ENCODE measurements around the gene JAKMIP2.
"Not testable (repeated sequence)": the region's sequence is repeated elsewhere in the genome, so short reads cannot be mapped to it uniquely, and the experiment has no call there.

JAKMIP2 gene

GRCh38 chr5:147782110-147783028 lies at the start of gene JAKMIP2:
Gene JAKMIP2, minus strand, starts transcription at chr5:147782728. Its CDS starts 110,922 bp downstream, at chr5:147671806.
- DNase-seq (ENCODE audit: low read depth in 4 of 4, low spot score in 1 of 4): peak; percentile 53 to 68 (median 61)

- DNase-seq (ENCODE audit: low read depth in 4 of 4, low spot score in 1 of 4): no peak
These were observed 48.9 kb upstream of the JAKMIP2 start, which contains the start of gene SPINK1 for GRCh38 chr5:147831465-147831864. Gene SPINK1, minus strand, starts transcription at chr5:147831671. Its CDS starts 94 bp downstream, at chr5:147831577.

DNA sequence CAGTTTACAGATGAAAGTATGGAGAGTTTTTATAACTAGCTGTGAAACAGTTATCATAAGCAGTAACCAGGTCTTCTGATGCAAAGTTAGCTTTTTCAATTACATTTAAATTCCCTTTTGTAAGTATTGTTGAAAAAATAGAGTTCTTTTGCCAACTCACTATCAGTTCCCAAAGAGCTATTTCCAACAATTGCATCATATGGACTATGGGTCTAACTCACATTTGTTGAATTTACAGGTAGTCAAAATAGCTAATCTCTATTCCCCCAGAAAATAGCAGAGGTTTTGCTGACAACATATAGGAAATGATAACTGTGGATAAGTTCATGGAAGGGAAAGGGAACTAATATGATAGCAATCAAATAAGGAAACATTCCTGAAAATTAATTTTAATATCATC lies 47.5 kb upstream of the JAKMIP2 start:
- no peak for DNase-seq (ENCODE audit: low read depth in 4 of 4, low spot score in 1 of 4)

DNA sequence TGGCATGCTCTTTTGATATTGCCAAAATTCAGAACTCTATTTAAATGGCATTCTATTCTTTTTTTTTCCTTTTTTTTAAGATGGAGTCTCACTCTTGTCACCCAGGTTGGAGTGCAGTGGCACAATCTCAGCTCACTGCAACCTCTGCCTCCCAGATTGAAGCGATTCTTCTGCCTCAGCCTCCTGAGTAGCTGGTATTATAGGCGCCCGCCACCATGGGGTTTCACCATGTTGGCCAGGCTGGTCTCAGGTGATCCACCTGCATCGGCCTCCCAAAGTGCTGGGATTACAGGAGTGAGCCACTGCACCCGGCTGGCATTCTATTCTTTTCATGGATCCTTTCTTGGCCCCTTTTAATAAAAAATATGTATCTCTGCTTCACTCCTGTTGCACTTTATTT lies 44.5 kb upstream of the JAKMIP2 start:
- not testable (repeated sequence) for DNase-seq (ENCODE audit: low read depth in 4 of 4, low spot score in 1 of 4)

GRCh38 chr5:147826361-147826760 lies 43.8 kb upstream of the JAKMIP2 start:
- DNase-seq (ENCODE audit: low read depth in 4 of 4, low spot score in 1 of 4): no peak

DNA sequence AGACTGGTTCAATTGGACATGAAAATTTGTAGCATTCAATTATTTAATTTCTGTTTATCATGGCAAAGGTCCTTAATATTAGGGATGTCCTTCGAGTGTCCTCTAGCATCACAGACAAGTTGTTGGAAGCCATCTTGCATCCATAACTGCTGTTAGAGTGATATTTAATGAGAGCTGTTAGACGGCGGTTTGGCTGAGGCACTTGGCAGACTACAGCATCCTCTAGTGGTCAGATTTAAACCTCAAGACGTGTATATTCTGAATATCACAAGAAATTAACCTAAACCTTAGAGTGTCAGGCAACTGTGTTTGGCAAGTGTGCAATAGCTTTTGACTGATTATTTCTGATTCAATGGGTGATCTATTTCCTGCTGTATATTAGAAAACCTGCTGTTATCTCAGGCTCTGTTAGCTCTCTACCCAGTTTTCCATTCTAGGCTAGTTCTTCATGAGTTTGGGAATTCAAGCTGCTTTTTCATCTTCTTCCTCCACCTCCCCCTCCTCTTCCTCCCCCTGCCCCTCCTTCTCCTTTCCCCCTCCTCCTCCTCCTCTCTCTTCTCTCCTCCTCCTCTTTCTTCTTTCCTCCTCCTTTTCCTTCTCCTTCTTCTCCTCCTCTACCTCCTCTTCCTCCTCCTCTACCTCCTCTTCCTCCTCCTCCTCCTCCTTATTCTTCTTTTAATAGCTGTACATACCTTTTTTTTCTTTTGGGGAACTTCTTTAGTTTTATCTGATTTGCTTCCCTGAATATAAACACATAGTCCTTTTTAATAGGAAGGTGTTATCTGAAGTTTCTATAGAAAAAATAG lies 40.4 kb upstream of the JAKMIP2 start:
- no peak for DNase-seq (ENCODE audit: low read depth in 4 of 4, low spot score in 1 of 4)

DNA sequence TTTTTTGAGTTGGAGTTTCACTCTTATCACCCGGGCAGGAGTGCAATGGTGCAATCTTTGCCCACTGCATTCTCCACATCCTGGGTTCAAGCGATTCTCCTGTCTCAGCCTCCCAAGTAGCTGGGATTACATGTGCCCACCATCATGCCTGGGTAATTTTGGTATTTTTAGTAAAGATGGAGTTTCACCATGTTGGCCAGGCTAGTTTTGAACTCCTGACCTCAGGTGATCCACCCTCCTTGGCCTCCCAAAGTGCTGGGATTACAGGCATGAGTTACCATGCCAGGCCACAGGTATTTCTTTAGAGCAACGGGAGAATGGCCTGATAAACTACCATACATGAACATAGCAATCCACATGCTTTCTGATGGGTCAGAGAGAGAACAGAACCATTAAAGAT lies 39.7 kb upstream of the JAKMIP2 start:
- not testable (repeated sequence) for DNase-seq (ENCODE audit: low read depth in 4 of 4, low spot score in 1 of 4)

DNA sequence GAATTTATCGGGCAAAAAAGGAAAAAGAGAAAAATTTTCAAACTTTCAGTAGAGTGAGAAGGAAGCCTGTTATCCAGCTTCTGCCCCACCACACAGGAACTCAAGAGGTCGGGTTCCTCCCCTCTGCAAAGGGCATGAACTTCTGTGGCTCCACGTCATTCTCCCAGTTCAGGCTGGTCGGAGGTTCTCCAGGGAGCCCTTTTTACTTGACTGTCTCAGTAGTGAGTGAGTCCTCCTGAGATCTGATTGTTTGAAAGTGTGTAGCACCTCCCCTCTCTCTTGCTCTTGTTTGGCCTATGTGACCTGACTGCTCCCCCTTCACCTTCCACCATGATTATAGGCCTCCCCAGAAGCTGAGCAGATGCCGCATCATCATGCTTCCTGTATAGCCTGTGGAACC lies 39.2 kb upstream of the JAKMIP2 start:
- no peak for DNase-seq (ENCODE audit: low read depth in 4 of 4, low spot score in 1 of 4)

DNA sequence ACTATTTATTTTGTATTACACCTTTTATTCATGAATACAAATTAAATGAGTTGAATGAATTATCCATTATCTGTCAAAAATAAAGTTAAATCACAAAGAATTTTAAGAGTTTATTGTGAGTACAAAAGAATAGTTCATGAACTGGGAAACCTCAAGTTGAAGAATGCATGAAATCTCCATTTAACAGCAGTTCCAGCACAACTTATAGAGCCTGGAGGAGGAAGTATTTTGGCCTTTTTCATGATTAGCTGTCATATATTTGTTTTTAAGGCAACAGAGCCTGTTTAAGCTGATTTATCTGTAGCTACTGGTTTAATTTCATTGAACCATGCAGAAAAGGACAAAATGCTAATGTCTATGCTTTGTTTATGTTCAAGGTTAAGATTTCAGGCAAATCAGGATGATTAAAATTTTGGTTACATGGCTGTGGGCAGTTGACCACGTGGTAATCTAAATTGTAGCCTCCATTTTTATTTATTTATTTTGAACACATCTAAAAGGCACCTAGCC lies 36.8 kb upstream of the JAKMIP2 start:
- DNase-seq (ENCODE audit: low read depth in 4 of 4, low spot score in 1 of 4): no peak

DNA sequence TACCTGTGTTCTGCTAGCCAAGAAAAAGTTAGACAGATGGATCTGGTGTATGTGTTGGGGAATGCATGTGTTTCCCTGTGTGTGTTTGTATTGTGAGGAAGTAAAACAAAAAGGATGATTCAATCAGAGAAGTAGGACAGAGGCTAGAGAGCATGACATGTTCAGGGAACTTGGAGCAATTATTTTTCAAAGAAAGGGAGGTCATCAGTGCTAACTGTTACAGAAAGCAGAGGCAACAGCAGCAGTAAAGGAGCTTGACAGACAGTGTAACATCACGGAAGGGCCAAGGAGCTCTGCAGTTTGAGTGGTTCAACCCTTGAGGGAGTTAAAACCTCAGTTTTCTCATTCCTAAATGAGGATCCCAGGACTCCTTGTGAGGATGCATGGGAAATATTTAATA lies 35.8 kb upstream of the JAKMIP2 start:
- no peak for DNase-seq (ENCODE audit: low read depth in 4 of 4, low spot score in 1 of 4)

DNA sequence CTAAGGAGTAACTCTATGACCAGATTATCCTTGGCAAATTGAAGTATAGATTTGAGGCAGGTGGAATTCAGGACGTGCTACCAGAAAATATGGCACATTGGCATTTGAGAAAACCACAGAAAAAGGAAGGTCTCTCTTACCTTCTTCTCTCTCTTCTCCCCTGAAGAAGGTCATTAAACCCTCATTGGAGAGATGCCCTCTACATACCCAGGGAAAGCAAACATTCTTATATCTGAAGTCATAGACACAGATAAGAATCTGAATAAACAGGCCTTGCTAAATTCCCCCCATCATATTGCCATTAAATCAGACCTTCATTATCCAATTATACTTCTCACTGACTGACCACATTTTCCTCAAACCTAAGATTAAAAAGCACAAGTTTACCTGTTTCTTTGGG lies 31.2 kb upstream of the JAKMIP2 start:
- no peak for DNase-seq (ENCODE audit: low read depth in 4 of 4, low spot score in 1 of 4)

GRCh38 chr5:147809830-147810666 lies 27.5 kb upstream of the JAKMIP2 start:
- no peak for DNase-seq (ENCODE audit: low read depth in 4 of 4, low spot score in 1 of 4)

DNA sequence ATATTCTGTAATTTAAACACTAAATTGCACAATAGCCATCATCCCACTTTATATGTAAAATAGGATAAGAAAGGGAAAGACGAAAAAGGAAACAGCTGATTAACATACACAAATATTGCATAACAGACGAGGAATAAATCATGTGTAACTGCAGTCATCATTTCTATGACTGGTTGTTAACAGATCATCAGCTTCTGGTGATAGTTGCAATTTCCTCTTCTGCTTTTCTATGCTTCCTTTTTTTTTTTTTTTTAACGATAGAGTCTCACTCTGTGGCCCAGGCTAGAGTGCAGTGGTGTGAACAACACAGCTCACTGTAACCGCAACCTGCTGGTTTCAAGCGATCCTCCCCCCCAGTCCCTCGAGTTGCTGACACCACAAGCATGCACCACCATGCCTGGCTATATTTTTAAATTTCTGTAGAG lies 22.5 kb upstream of the JAKMIP2 start:
- DNase-seq (ENCODE audit: low read depth in 4 of 4, low spot score in 1 of 4): no peak

GRCh38 chr5:147804334-147804733 lies 21.8 kb upstream of the JAKMIP2 start:
- DNase-seq (ENCODE audit: low read depth in 4 of 4, low spot score in 1 of 4): no peak

DNA sequence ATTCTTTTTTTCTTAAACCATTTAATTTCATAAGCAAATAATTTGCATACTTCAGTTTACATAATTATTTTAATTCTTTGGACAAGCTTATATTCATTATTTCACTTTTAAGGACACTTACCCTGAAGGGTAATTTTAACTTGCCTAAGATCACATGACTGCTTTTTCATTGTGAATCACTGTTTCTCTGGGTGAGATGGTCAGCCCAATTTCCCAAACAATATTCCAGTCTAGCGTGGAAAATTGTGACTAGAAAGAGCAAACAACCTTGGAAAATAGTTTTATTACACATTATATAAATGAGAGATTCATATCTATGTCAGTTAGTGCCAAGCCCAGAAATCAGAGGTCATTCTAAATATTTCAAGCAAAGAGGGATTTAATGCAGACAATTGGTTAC lies 21.4 kb upstream of the JAKMIP2 start:
- DNase-seq (ENCODE audit: low read depth in 4 of 4, low spot score in 1 of 4): no peak

DNA sequence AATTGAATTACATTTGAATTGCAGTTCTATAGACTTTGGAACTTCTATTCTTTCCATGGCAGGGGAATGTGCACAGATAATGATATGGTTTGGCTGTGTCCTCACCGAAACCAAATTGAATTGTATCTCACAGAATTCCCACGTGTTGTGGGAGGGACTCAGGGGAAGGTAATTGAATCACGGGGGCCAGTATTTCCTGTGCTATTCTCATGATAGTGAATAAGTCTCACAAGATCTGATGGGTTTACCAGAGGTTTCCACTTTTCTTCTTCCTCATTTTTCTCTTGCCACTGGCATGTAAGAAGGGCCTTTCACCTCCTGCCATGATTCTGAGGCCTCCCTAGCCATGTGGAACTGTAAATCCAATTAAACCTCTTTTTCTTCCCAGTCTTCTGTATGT lies 20.6 kb upstream of the JAKMIP2 start:
- DNase-seq (ENCODE audit: low read depth in 4 of 4, low spot score in 1 of 4): not testable (repeated sequence)

- DNase-seq (ENCODE audit: low read depth in 4 of 4, low spot score in 1 of 4): no peak
These were observed 18.9 kb upstream of the JAKMIP2 start for GRCh38 chr5:147801461-147801860.

DNA sequence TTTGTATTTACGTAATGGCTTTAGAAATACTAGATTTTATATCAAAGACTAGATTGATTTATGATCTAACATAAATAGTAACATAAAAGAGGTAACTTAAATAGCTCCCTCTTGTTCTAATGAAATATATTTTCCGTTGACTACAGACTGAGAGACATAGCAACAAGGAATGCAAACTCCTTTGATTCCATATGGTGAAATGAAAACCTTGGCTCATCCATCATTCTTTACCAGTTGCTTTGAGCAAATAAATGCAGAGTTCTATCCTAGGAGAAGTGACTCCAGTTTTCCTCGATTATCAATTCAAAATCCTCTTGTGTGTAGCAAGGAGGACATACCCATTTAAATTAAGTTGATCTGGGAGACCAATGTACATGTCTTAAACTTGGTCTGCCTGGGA lies 18.0 kb upstream of the JAKMIP2 start:
- DNase-seq (ENCODE audit: low read depth in 4 of 4, low spot score in 1 of 4): no peak

DNA sequence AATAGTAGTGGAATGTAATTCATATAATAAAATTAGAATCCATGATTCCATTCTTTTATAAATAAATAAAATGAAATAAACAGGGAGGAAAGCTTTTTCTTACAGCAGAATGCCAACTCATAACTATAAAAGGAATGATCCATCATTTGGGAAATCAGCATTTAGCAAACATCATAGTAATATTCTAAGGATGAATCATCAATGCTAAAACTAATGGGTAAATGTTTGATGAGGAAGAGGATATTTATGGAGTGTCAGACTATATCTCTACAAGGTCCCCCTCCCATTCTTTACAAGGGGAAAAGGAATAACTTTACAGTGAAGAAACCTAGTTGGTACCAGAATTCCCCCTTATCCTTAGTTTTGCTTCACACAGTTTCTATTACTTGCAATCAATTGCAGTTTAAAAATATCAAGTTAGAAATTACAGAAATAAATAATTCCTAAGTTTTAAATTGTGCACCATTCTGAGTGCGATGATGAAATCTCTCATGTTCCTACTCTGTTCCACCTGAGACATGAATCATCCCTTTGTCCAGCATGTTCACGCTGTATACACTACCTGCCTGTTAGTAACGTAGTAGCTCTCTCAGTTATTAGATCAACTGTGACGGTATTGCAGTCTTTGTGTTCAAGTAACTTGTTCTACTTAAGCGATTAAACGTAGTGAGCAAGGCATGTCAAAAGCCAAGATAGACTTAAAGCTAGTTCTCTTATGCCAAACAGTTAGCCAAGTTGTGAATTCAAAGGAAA lies 14.2 kb upstream of the JAKMIP2 start:
- no peak for DNase-seq (ENCODE audit: low read depth in 4 of 4, low spot score in 1 of 4)

GRCh38 chr5:147791181-147791580 lies 8.7 kb upstream of the JAKMIP2 start:
- DNase-seq (ENCODE audit: low read depth in 4 of 4, low spot score in 1 of 4): no peak
